MCF 10A (cell line): ENCODE measurements around the gene CETN2. TPM values are rescaled to one million over a fixed set of nuclear protein-coding genes. Genes with fewer than 3 reads are reported as not detected.

Experiments
- BruUV-seq: library from RNA; stranded (reverse); fragments of 400-500 nt; replicated peaks from 2 replicates; lab custom pipeline; 2021; lab: Mats Ljungman, UMichigan
- CTCF ChIA-PET: fragments of 300-600 bp; sonication (Branson Sonifier 250); formaldehyde crosslinking; extraction: SDS; loops from one replicate; lab custom pipeline; 2021; ENCODE audit warnings: antibody characterized with exemption, inconsistent platforms; lab: Yijun Ruan, JAX
- POLR2A ChIA-PET: fragments of 300-600, 350-650 bp; sonication (Branson Sonifier 250); formaldehyde crosslinking; extraction: SDS; loops from one replicate; lab custom pipeline; 2020; ENCODE audit warnings: antibody characterized with exemption, inconsistent platforms; lab: Yijun Ruan, JAX
- DNase-seq: peaks from one replicate; pipeline ENCODE4 v3.0.0-alpha.2; 2018; ENCODE audit not compliant: unreplicated experiment
- H3K27ac Mint-ChIP-seq: one replicate; pipeline ENCODE4 v1.8.0; 2022; ENCODE audit warnings: mild to moderate bottlenecking, low read depth, mixed read lengths; ENCODE audit not compliant: unreplicated experiment
- H3K27me3 Mint-ChIP-seq: one replicate; pipeline ENCODE4 v1.8.0; 2022; ENCODE audit warnings: mixed read lengths; ENCODE audit not compliant: insufficient read depth, unreplicated experiment
- H3K36me3 Mint-ChIP-seq: one replicate; pipeline ENCODE4 v1.8.0; 2022; ENCODE audit warnings: mild to moderate bottlenecking, moderate library complexity, mixed read lengths; ENCODE audit not compliant: insufficient read depth, unreplicated experiment
- H3K4me1 Mint-ChIP-seq: one replicate; pipeline ENCODE4 v1.8.0; 2022; ENCODE audit warnings: mixed read lengths; ENCODE audit not compliant: insufficient read depth, unreplicated experiment
- H3K4me3 Mint-ChIP-seq: one replicate; pipeline ENCODE4 v1.8.0; 2022; ENCODE audit warnings: mild to moderate bottlenecking, moderate library complexity, mixed read lengths; ENCODE audit not compliant: unreplicated experiment
- H3K9me3 Mint-ChIP-seq: one replicate; pipeline ENCODE4 v1.8.0; 2022; ENCODE audit warnings: mixed read lengths; ENCODE audit not compliant: unreplicated experiment
- CTCF ChIP-seq: fragments of 200-600 bp; IDR thresholded peaks from one replicate; pipeline ENCODE4 v1.8.0; 2022; ENCODE audit warnings: antibody characterized with exemption, mild to moderate bottlenecking; ENCODE audit not compliant: unreplicated experiment
- intact Hi-C: fragments of 100-400 bp; cut with micrococcal nuclease; formaldehyde crosslinking; loops from 2 replicates; pipeline ENCODE4 v1.14.1; 2022
- total RNA-seq: library from RNA; stranded (reverse); gene quantifications from 2 replicates; pipeline ENCODE4 v1.2.3, GENCODE V29; 2022

Gene CETN2
- total RNA-seq, 1 experiment from 2014 or later, result 22.5 TPM

GRCh38 chrX:152819266-152819665, 11.3 kb downstream of the CETN2 start:
- no peak for TF ChIP-seq CTCF
- Mint-ChIP-seq H3K4me3 (no peak overlapping the region), H3K27ac (no peak overlapping the region), H3K27me3 (no peaks in the 10 kb centered on the region), H3K9me3 (no peaks in the 10 kb centered on the region), H3K36me3 (no peaks in the 10 kb centered on the region), H3K4me1 (peaks cover 4% of the 10 kb centered on the region)
- ChIA-PET CTCF (interaction anchor here (0.9 to 4.7 kb wide), 7 partner anchors 7 to 1068 kb away, joined by 3 to 38 read pairs (median 4); partner anchors contain the start of genes CETN2 and NSDHL), POLR2A (no interaction called here)
- no peak for DNase-seq
- BruUV-seq, result no TSS peak
- intact Hi-C loops, result no loop called here

- ChIA-PET CTCF (interaction anchor here (0.5 to 4.7 kb wide), 10 partner anchors 11 to 1113 kb away, joined by 3 to 38 read pairs (median 4); partner anchors contain the start of genes CETN2 and NSDHL), POLR2A (no interaction called here)
- no TSS peak for BruUV-seq
- no peak for TF ChIP-seq CTCF
- no peak for DNase-seq
- intact Hi-C loops, result no loop called here
- H3K4me3 Mint-ChIP-seq, result no peak overlapping the region
- no peaks in the 10 kb centered on the region for H3K36me3 Mint-ChIP-seq
- no peak overlapping the region for H3K27ac Mint-ChIP-seq
- no peaks in the 10 kb centered on the region for H3K27me3 Mint-ChIP-seq
- peaks cover 4% of the 10 kb centered on the region for H3K4me1 Mint-ChIP-seq
- no peaks in the 10 kb centered on the region for H3K9me3 Mint-ChIP-seq
Observed at GRCh38 chrX:152818356-152818755, 12.2 kb downstream of the CETN2 start.

- Mint-ChIP-seq H3K27ac (no peak overlapping the region), H3K4me1 (peaks cover 4% of the 10 kb centered on the region), H3K36me3 (no peaks in the 10 kb centered on the region), H3K9me3 (no peaks in the 10 kb centered on the region), H3K4me3 (no peak overlapping the region), H3K27me3 (no peaks in the 10 kb centered on the region)
- POLR2A ChIA-PET, result interaction anchor here (0.6 kb wide), 1 partner anchor 1203 kb away, joined by 3 read pairs; no protein-coding TSS in a partner anchor
- DNase-seq, result peak; percentile 47
- peak; percentile 43 for TF ChIP-seq CTCF
- intact Hi-C loops, result loop anchor here (1.0 to 2.0 kb wide), 2 partner anchors 1064 to 1666 kb away; no protein-coding TSS in a partner anchor
- CTCF ChIA-PET, result interaction anchor here (0.6 to 2.4 kb wide), 18 partner anchors 10 to 1309 kb away, joined by 3 to 12 read pairs (median 3); partner anchors contain the start of genes CETN2, GABRQ and NSDHL
- no TSS peak for BruUV-seq
Observed at GRCh38 chrX:152817078-152817764, 13.3 kb downstream of the CETN2 start.

- intact Hi-C loops, result no loop called here
- no peaks in the 10 kb centered on the region for H3K9me3 Mint-ChIP-seq
- ChIA-PET CTCF (interaction anchor here (0.6 to 1.0 kb wide), 5 partner anchors 15 to 1851 kb away, joined by 3 to 4 read pairs (median 3); no protein-coding TSS in a partner anchor), POLR2A (no interaction called here)
- H3K36me3 Mint-ChIP-seq, result no peaks in the 10 kb centered on the region
- no peaks in the 10 kb centered on the region for H3K27me3 Mint-ChIP-seq
- no TSS peak for BruUV-seq
- no peak for DNase-seq
- no peaks in the 10 kb centered on the region for H3K4me1 Mint-ChIP-seq
- TF ChIP-seq CTCF, result no peak
- H3K4me3 Mint-ChIP-seq, result no peak overlapping the region
- no peak overlapping the region for H3K27ac Mint-ChIP-seq
Observed at GRCh38 chrX:152814048-152814447, 16.5 kb downstream of the CETN2 start.
